Measurements from ENCODE around the gene DNAH7. TPM values are rescaled to one million over a fixed set of nuclear protein-coding genes. Genes with fewer than 3 reads are reported as not detected.
A peak's percentile ranks its signal among the peaks of the same experiment; 100 is the strongest.

The DNAH7 gene
- total RNA-seq (not detected), polyA plus RNA-seq (not detected)

- Mint-ChIP-seq H3K4me1 (peaks cover 5 to 15% (median 8%) of the 10 kb centered on the region in 4 donors), H3K36me3 (no peaks in the 10 kb centered on the region), H3K9me3 (no peaks in the 10 kb centered on the region), H3K4me3 (peak within 1 kb of the TSS; percentile 84 to 91 (median 86)), H3K27me3 (peaks cover 1 to 7% of the 10 kb centered on the region in 2 donors), H3K27ac (peak within 1 kb of the TSS; percentile 81 to 95 (median 86))
- CTCF ChIA-PET (ENCODE audit: partially characterized antibody) = interaction anchor here (0.6 to 3.8 kb wide), 53 partner anchors 10 to 1902 kb away, joined by 3 to 88 read pairs (median 4); partner anchors contain the start of genes CCDC150 and SLC39A10
- H3K9me3 ChIP-seq (ENCODE audit: control insufficient read depth in 1 of 2, low read length in 2 of 2) = no peaks in the 10 kb centered on the region
- peak within 1 kb of the TSS; percentile 54 to 68 for H3K4me3 ChIP-seq (ENCODE audit: low read length in 2 of 2)
- peak within 1 kb of the TSS; percentile 27 for H3K27ac ChIP-seq (ENCODE audit: low read depth, low read length)
- H3K4me1 ChIP-seq (ENCODE audit: insufficient read depth, low read length) = peaks cover 18% of the 10 kb centered on the region
- POLR2A ChIA-PET (ENCODE audit: partially characterized antibody) = interaction anchor here (0.9 to 2.5 kb wide), 8 partner anchors 9 to 534 kb away, joined by 4 to 10 read pairs (median 4); partner anchors contain the start of genes SLC39A10 and STK17B
- DNase-seq = peak; percentile 92 to 96 (median 92)
- intact Hi-C loops (cut with micrococcal nuclease) = loop anchor here (1.0 to 10.0 kb wide), 7 partner anchors 219 to 1522 kb away; partner anchors contain the start of gene CCDC150
- H3K36me3 ChIP-seq (ENCODE audit: insufficient read depth, low read length) = no peaks in the 10 kb centered on the region
- H3K27me3 ChIP-seq (ENCODE audit: insufficient read depth, low read length) = no peaks in the 10 kb centered on the region
These were observed at the start of gene DNAH7 for GRCh38 chr2:196068271-196069209. Gene DNAH7, minus strand, starts transcription at chr2:196068837. Its CDS starts 126 bp downstream, at chr2:196068711.

- DNase-seq = no peak
- Histone ChIP-seq H3K27me3 (ENCODE audit: insufficient read depth, low read length) (no peaks in the 10 kb centered on the region), H3K27ac (ENCODE audit: low read depth, low read length) (no peak overlapping the region), H3K36me3 (ENCODE audit: insufficient read depth, low read length) (no peaks in the 10 kb centered on the region), H3K4me1 (ENCODE audit: insufficient read depth, low read length) (peaks cover 17% of the 10 kb centered on the region), H3K9me3 (ENCODE audit: control insufficient read depth in 1 of 2, low read length in 2 of 2) (no peaks in the 10 kb centered on the region), H3K4me3 (ENCODE audit: low read length in 2 of 2) (no peak overlapping the region)
- Mint-ChIP-seq H3K4me1 (peaks cover 15 to 22% (median 17%) of the 10 kb centered on the region in 4 donors), H3K9me3 (peaks cover 0 to 2% (median 0%) of the 10 kb centered on the region in 8 donors), H3K27ac (no peak overlapping the region), H3K36me3 (no peaks in the 10 kb centered on the region), H3K27me3 (no peaks in the 10 kb centered on the region), H3K4me3 (no peak overlapping the region)
- ChIA-PET CTCF (ENCODE audit: partially characterized antibody) (no interaction called here), POLR2A (ENCODE audit: partially characterized antibody) (no interaction called here)
- intact Hi-C loops (cut with micrococcal nuclease) = no loop called here
These were observed 48.6 kb upstream of the DNAH7 start for GRCh38 chr2:196117214-196117705.

- no peaks in the 10 kb centered on the region for H3K36me3 Mint-ChIP-seq
- ChIA-PET POLR2A (ENCODE audit: partially characterized antibody) (interaction anchor here (0.9 to 1.5 kb wide), 4 partner anchors 8 to 58 kb away, joined by 3 to 4 read pairs (median 4); partner anchors contain the start of gene STK17B), CTCF (ENCODE audit: partially characterized antibody) (interaction anchor here (0.9 to 2.6 kb wide), 6 partner anchors 18 to 225 kb away, joined by 3 to 19 read pairs (median 3); partner anchors contain the start of gene DNAH7)
- DNase-seq = no peak
- no peaks in the 10 kb centered on the region for H3K36me3 ChIP-seq (ENCODE audit: insufficient read depth, low read length)
- H3K27me3 Mint-ChIP-seq = no peaks in the 10 kb centered on the region
- H3K27ac ChIP-seq (ENCODE audit: low read depth, low read length) = no peak overlapping the region
- no peaks in the 10 kb centered on the region for H3K9me3 Mint-ChIP-seq
- peak overlapping the region in 7 of 8 donors; percentile 9 to 64 (median 46) for H3K4me3 Mint-ChIP-seq
- no peak overlapping the region for H3K4me3 ChIP-seq (ENCODE audit: low read length in 2 of 2)
- peaks cover 16 to 28% (median 21%) of the 10 kb centered on the region in 4 donors for H3K4me1 Mint-ChIP-seq
- H3K27ac Mint-ChIP-seq = peak overlapping the region in 3 of 7 donors; percentile 35 to 50 (median 48)
- H3K9me3 ChIP-seq (ENCODE audit: control insufficient read depth in 1 of 2, low read length in 2 of 2) = no peaks in the 10 kb centered on the region
- peaks cover 22% of the 10 kb centered on the region for H3K4me1 ChIP-seq (ENCODE audit: insufficient read depth, low read length)
- intact Hi-C loops (cut with micrococcal nuclease) = no loop called here
- no peaks in the 10 kb centered on the region for H3K27me3 ChIP-seq (ENCODE audit: insufficient read depth, low read length)
These were observed 44.7 kb upstream of the DNAH7 start for GRCh38 chr2:196113061-196113974.

GRCh38 chr2:196112418-196113034, 43.9 kb upstream of the DNAH7 start:
- Mint-ChIP-seq H3K9me3 (no peaks in the 10 kb centered on the region), H3K36me3 (no peaks in the 10 kb centered on the region), H3K4me1 (peaks cover 16 to 28% (median 21%) of the 10 kb centered on the region in 4 donors), H3K4me3 (no peak overlapping the region), H3K27ac (no peak overlapping the region), H3K27me3 (no peaks in the 10 kb centered on the region)
- Histone ChIP-seq H3K36me3 (ENCODE audit: insufficient read depth, low read length) (no peaks in the 10 kb centered on the region), H3K9me3 (ENCODE audit: control insufficient read depth in 1 of 2, low read length in 2 of 2) (no peaks in the 10 kb centered on the region), H3K4me1 (ENCODE audit: insufficient read depth, low read length) (peaks cover 22% of the 10 kb centered on the region), H3K27me3 (ENCODE audit: insufficient read depth, low read length) (no peaks in the 10 kb centered on the region), H3K4me3 (ENCODE audit: low read length in 2 of 2) (no peak overlapping the region), H3K27ac (ENCODE audit: low read depth, low read length) (no peak overlapping the region)
- CTCF ChIA-PET (ENCODE audit: partially characterized antibody) = interaction anchor here (0.9 to 2.6 kb wide), 5 partner anchors 26 to 226 kb away, joined by 3 to 19 read pairs (median 3); partner anchors contain the start of gene DNAH7
- intact Hi-C loops (cut with micrococcal nuclease) = no loop called here
- POLR2A ChIA-PET (ENCODE audit: partially characterized antibody) = interaction anchor here (0.9 to 1.5 kb wide), 5 partner anchors 9 to 59 kb away, joined by 3 to 4 read pairs (median 4); partner anchors contain the start of gene STK17B
- DNase-seq = no peak

GRCh38 chr2:196108604-196109003, 40.0 kb upstream of the DNAH7 start:
- peaks cover 0 to 2% (median 0%) of the 10 kb centered on the region in 8 donors for H3K9me3 Mint-ChIP-seq
- Histone ChIP-seq H3K4me3 (ENCODE audit: low read length in 2 of 2) (no peak overlapping the region), H3K9me3 (ENCODE audit: control insufficient read depth in 1 of 2, low read length in 2 of 2) (no peaks in the 10 kb centered on the region), H3K4me1 (ENCODE audit: insufficient read depth, low read length) (peaks cover 18% of the 10 kb centered on the region), H3K27me3 (ENCODE audit: insufficient read depth, low read length) (no peaks in the 10 kb centered on the region), H3K27ac (ENCODE audit: low read depth, low read length) (no peak overlapping the region), H3K36me3 (ENCODE audit: insufficient read depth, low read length) (no peaks in the 10 kb centered on the region)
- H3K4me1 Mint-ChIP-seq = peaks cover 15 to 20% (median 16%) of the 10 kb centered on the region in 4 donors
- ChIA-PET POLR2A (ENCODE audit: partially characterized antibody) (interaction anchor here (0.7 kb wide), 1 partner anchor 575 kb away, joined by 3 read pairs; no protein-coding TSS in a partner anchor), CTCF (ENCODE audit: partially characterized antibody) (interaction anchor here (1.5 kb wide), 1 partner anchor 31 kb away, joined by 5 read pairs; no protein-coding TSS in a partner anchor)
- H3K4me3 Mint-ChIP-seq = no peak overlapping the region
- H3K27me3 Mint-ChIP-seq = no peaks in the 10 kb centered on the region
- H3K36me3 Mint-ChIP-seq = no peaks in the 10 kb centered on the region
- no peak overlapping the region for H3K27ac Mint-ChIP-seq
- intact Hi-C loops (cut with micrococcal nuclease) = no loop called here
- DNase-seq = no peak

- H3K9me3 ChIP-seq (ENCODE audit: control insufficient read depth in 1 of 2, low read length in 2 of 2) = no peaks in the 10 kb centered on the region
- no peaks in the 10 kb centered on the region for H3K36me3 ChIP-seq (ENCODE audit: insufficient read depth, low read length)
- intact Hi-C loops (cut with micrococcal nuclease) = no loop called here
- POLR2A ChIA-PET (ENCODE audit: partially characterized antibody) = no interaction called here
- CTCF ChIA-PET (ENCODE audit: partially characterized antibody) = no interaction called here
- no peak for DNase-seq
- Mint-ChIP-seq H3K27ac (peak overlapping the region in 1 of 7 donors; percentile 6), H3K9me3 (peaks cover 0 to 2% (median 0%) of the 10 kb centered on the region in 8 donors), H3K4me1 (peaks cover 9 to 14% (median 11%) of the 10 kb centered on the region in 4 donors), H3K4me3 (peak overlapping the region in 1 of 8 donors; percentile 19), H3K36me3 (no peaks in the 10 kb centered on the region), H3K27me3 (no peaks in the 10 kb centered on the region)
- H3K27ac ChIP-seq (ENCODE audit: low read depth, low read length) = no peak overlapping the region
- peaks cover 8% of the 10 kb centered on the region for H3K4me1 ChIP-seq (ENCODE audit: insufficient read depth, low read length)
- no peak overlapping the region for H3K4me3 ChIP-seq (ENCODE audit: low read length in 2 of 2)
- H3K27me3 ChIP-seq (ENCODE audit: insufficient read depth, low read length) = no peaks in the 10 kb centered on the region
These were observed 37.3 kb upstream of the DNAH7 start for GRCh38 chr2:196105951-196106350.
